HEK293T (cell line): ENCODE measurements around the gene PEX14.

Experiments
- CTCF ChIA-PET: fragments of 350-600 bp; formaldehyde crosslinking; extraction: SDS; loops from one replicate; lab custom pipeline; 2021; ENCODE audit warnings: antibody characterized with exemption, inconsistent platforms; lab: Yijun Ruan, JAX
- POLR2A ChIA-PET: fragments of 350-600 bp; formaldehyde crosslinking; extraction: SDS; loops from one replicate; lab custom pipeline; 2020; ENCODE audit warnings: antibody characterized with exemption, inconsistent platforms; lab: Yijun Ruan, JAX
- DNase-seq: peaks from one replicate; pipeline ENCODE4 v3.0.0; 2012; ENCODE audit warnings: mixed read lengths; ENCODE audit errors: extremely low spot score
- ARNT ChIP-seq: fragments of 450-650 bp; IDR thresholded peaks from 2 replicates; pipeline ENCODE4 v1.6.1; 2017; ENCODE audit warnings: mild to moderate bottlenecking
- BHLHE40 ChIP-seq: fragments of 450-650 bp; IDR thresholded peaks from 2 replicates; pipeline ENCODE4 v1.6.1; 2016; ENCODE audit warnings: mild to moderate bottlenecking, moderate library complexity, borderline replicate concordance
- CTBP1 ChIP-seq: fragments of 450-650 bp; IDR thresholded peaks from 2 replicates; pipeline ENCODE4 v1.6.1; 2016; ENCODE audit warnings: borderline replicate concordance
- ELF4 ChIP-seq: fragments of 450-650 bp; IDR thresholded peaks from 2 replicates; pipeline ENCODE4 v1.6.1; 2017; ENCODE audit warnings: antibody characterized with exemption
- FOXA1 ChIP-seq: fragments of 450-650 bp; IDR thresholded peaks from 2 replicates; pipeline ENCODE4 v1.6.1; 2016; ENCODE audit warnings: mild to moderate bottlenecking
- FOXK2 ChIP-seq: fragments of 450-650 bp; IDR thresholded peaks from 2 replicates; pipeline ENCODE4 v1.6.1; 2016; ENCODE audit warnings: mild to moderate bottlenecking
- FOXM1 ChIP-seq: fragments of 450-650 bp; IDR thresholded peaks from 2 replicates; pipeline ENCODE4 v1.6.1; 2017; ENCODE audit warnings: mild to moderate bottlenecking, borderline replicate concordance
- HDGF ChIP-seq: fragments of 450-650 bp; IDR thresholded peaks from 2 replicates; pipeline ENCODE4 v1.6.1; 2017; ENCODE audit warnings: antibody characterized with exemption, borderline replicate concordance
- L3MBTL2 ChIP-seq: fragments of 450-650 bp; conservative IDR thresholded peaks from 2 replicates; pipeline ENCODE4 v1.6.1; 2016; ENCODE audit warnings: mild to moderate bottlenecking
- LEF1 ChIP-seq: fragments of 450-650 bp; IDR thresholded peaks from 2 replicates; pipeline ENCODE4 v1.6.1; 2017; ENCODE audit warnings: mild to moderate bottlenecking, borderline replicate concordance
- NFRKB ChIP-seq: fragments of 450-650 bp; IDR thresholded peaks from 2 replicates; pipeline ENCODE4 v1.6.1; 2016; ENCODE audit warnings: mild to moderate bottlenecking, moderate library complexity
- SP1 ChIP-seq: fragments of 450-650 bp; IDR thresholded peaks from 2 replicates; pipeline ENCODE4 v1.6.1; 2017
- SUZ12 ChIP-seq: fragments of 450-650 bp; IDR thresholded peaks from 2 replicates; pipeline ENCODE4 v1.6.1; 2016; ENCODE audit warnings: mild to moderate bottlenecking
- TARDBP ChIP-seq: fragments of 450-650 bp; IDR thresholded peaks from 2 replicates; pipeline ENCODE4 v1.6.1; 2016
- ZNF384 ChIP-seq: fragments of 450-650 bp; IDR thresholded peaks from 2 replicates; pipeline ENCODE4 v1.6.1; 2016
- TF ChIP-seq, protein P1 (sequence below): fragments of 450-650 bp; IDR thresholded peaks from 2 replicates; pipeline ENCODE4 v1.6.1; 2016

Gene PEX14

DNA sequence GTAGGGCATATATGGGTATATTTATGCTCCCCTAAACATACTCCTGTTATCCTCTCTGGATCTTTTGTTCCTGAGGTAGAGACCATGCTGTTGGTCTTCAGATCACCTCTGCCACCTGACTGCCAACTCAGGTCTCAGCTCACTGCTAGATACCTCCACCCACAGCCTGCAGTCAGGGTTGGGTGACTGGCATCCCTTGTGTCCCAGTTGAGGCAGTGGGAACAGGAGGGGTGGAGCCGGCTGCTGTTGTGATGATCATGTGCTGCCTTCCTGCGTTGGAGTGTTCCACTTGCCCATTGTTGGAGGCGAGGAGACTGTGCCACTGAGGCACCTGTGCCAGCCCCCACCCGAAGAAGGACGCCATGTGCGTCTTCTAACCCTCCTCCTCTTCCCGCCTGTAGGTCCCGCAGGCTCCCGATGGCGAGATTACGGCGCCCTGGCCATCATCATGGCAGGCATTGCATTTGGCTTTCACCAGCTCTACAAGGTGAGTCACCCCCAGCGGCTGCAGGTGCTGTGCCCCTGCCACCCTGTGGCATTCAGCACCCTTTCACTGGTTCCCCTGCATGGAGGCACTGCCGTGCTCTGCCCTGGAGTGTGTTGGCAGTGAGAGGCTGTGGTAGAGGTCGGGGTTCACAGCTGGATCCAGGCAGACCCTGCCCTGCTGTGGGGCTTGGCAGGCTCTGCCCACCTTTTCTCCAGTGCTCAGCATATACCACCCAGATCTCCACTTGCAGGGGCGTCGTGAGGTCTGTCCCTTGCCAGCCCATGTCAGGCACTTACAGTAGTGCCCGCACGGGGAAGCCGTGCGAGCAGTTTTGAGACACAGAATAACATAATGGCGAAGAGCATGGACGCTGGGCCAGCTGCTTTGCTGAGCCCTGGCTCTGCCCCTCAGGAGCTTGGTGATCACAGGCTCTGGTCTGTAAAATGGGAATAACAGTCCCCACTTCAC, 143.5 kb downstream of the PEX14 start:
- CTCF ChIA-PET, result no interaction called here
- TF ChIP-seq FOXM1 (no peak), LEF1 (no peak), ARNT (no peak), FOXK2 (no peak), NFRKB (no peak), CTBP1 (no peak), SUZ12 (no peak), TARDBP (no peak), FOXA1 (no peak), HDGF (no peak), SP1 (no peak), ZNF384 (no peak), ELF4 (no peak), BHLHE40 (no peak), L3MBTL2 (no peak)
- TF ChIP-seq, protein P1, sequence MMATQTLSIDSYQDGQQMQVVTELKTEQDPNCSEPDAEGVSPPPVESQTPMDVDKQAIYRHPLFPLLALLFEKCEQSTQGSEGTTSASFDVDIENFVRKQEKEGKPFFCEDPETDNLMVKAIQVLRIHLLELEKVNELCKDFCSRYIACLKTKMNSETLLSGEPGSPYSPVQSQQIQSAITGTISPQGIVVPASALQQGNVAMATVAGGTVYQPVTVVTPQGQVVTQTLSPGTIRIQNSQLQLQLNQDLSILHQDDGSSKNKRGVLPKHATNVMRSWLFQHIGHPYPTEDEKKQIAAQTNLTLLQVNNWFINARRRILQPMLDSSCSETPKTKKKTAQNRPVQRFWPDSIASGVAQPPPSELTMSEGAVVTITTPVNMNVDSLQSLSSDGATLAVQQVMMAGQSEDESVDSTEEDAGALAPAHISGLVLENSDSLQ, result no peak
- POLR2A ChIA-PET, result interaction anchor here (0.6 kb wide), 1 partner anchor 688 kb away, joined by 3 read pairs; no protein-coding TSS in a partner anchor
- no peak for DNase-seq

DNA sequence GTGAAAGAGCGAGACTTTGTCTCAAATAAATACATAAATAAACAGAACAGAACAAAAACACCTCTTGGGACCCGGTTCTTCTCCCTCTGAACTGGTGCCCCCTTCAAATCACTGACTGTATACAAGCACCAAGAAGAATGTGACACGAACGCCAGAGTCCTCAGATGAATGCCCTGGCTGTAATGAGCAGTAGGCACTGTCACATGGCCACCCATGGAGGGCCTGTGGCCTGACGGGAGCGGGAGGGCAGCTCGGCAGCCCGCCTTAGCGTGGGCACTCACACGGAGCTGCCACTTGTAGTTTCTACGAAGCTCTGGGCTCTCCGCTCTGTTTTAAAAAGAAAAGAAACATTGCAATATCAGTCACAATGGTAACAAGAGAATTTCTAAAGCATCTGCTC, 146.0 kb downstream of the PEX14 start:
- TF ChIP-seq FOXA1, result no peak
- TF ChIP-seq ELF4, result no peak
- no peak for TF ChIP-seq SP1
- no peak for TF ChIP-seq ZNF384
- no peak for TF ChIP-seq SUZ12
- no peak for TF ChIP-seq L3MBTL2
- no peak for TF ChIP-seq CTBP1
- TF ChIP-seq FOXM1, result no peak
- TF ChIP-seq, protein P1, result no peak
- ChIA-PET CTCF (no interaction called here), POLR2A (no interaction called here)
- no peak for DNase-seq

DNA sequence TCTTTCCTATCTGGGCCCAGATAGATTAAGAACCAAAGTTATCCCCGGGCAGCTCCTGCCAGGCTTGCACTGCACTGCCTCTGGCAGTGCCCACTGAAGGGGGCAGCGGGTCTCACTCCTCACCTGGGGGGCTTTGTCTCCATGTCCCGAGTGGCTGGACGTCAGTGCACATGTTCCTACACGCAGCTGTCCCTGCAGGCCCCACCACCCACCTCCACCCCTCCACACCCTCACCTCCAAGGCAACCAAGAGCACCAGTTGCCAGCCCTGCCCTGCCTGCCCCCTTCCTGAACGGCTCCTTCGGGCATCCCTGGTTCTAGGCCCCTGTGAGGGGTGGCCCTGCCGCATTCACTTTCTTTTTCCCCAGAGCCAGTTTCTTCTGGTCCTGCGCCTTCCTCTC, 147.2 kb downstream of the PEX14 start:
- TF ChIP-seq FOXK2 (no peak), ZNF384 (no peak), LEF1 (no peak), L3MBTL2 (no peak), NFRKB (no peak), FOXM1 (no peak), FOXA1 (no peak), BHLHE40 (no peak), CTBP1 (no peak), SP1 (no peak), HDGF (no peak), ELF4 (no peak), TARDBP (no peak)
- TF ChIP-seq, protein P1, result no peak
- DNase-seq, result no peak
- ChIA-PET CTCF (no interaction called here), POLR2A (no interaction called here)

DNA sequence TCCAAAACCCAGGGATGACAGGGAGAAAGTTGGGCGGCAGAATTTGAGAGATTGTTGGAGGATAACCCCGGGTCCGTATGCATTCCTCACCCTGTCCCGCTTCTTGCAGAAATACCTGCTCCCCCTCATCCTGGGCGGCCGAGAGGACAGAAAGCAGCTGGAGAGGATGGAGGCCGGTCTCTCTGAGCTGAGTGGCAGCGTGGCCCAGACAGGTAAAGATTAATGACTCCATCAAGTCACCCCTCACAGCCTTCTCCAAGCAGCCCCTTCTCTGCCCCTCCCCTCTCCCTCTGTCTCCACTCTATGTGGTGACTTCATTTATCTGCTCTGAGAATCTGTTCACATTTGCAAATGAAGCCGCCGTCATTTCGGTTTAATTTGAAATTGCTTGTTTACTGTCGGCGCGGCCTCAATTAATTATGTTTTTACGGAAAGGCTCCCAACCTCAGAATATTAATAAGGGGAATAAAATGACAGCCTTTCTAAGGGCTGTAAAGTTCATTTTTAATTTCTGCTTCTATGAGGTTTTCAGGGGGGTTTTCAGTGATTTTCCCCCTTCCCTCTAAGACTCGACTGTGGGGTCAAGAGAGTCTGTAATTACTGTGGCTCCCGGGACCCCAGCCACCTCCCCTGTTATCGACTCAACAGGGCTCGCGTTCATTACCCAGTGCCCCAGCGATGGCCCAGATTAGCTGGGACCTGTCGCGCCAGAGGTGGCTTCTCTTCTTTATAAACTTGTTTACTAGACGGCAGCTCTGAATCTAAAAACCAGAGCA, 148.3 kb downstream of the PEX14 start:
- no peak for TF ChIP-seq ELF4
- TF ChIP-seq FOXK2, result no peak
- TF ChIP-seq L3MBTL2, result no peak
- TF ChIP-seq, protein P1, result no peak
- no peak for TF ChIP-seq NFRKB
- TF ChIP-seq LEF1, result no peak
- TF ChIP-seq BHLHE40, result no peak
- TF ChIP-seq FOXM1, result no peak
- no peak for TF ChIP-seq FOXA1
- no peak for DNase-seq
- POLR2A ChIA-PET, result no interaction called here
- CTCF ChIA-PET, result no interaction called here

DNA sequence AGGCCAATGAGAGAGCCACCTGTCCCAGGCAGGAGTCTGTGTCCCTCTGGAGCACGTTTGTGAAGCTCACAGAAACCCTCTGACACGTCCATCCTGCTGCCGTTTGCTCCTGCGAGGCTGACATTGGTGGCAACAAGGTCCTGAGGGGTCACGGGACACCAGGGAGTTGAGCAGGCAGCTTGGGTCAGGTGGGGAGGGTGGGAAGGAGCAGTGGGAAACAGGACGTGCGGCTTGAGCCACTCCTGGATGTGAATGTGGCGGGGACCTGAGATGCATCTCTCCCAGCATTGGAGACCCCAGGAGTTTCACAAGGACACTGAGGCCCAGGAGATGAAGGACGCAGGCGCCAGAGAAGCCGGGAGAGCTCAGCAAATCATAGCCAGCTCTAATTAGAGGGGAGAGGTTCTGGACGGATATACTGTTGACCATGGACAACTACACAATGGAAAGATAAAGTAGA, 149.0 kb downstream of the PEX14 start:
- CTCF ChIA-PET, result no interaction called here
- POLR2A ChIA-PET, result no interaction called here
- TF ChIP-seq L3MBTL2 (no peak), FOXA1 (no peak), ELF4 (no peak), ZNF384 (no peak), CTBP1 (no peak), LEF1 (no peak), FOXK2 (no peak), FOXM1 (no peak), SP1 (no peak)
- TF ChIP-seq, protein P1, result no peak

More for the DNA sequence above, 149.0 kb downstream of the PEX14 start:
- DNase-seq, result no peak
